Measurements from ENCODE around the gene HMGCL. TPM values are rescaled to one million over a fixed set of nuclear protein-coding genes. Genes with fewer than 3 reads are reported as not detected.

HMGCL gene
- polyA plus RNA-seq, 1 donor (not counting 4 experiments of a cell fraction or from before 2014, with no cell fraction given), result 24.1 TPM

GRCh38 chr1:23814016-23814415 lies 11.2 kb downstream of the HMGCL start:
- H4K20me1 ChIP-seq (ENCODE audit: control insufficient read depth, extremely low read depth, insufficient read depth, low read length), result no peaks in the 10 kb centered on the region

GRCh38 chr1:23810818-23811540 lies 14.2 kb downstream of the HMGCL start:
- peaks cover 0 to 9% of the 10 kb centered on the region in 2 experiments for H3K36me3 ChIP-seq (ENCODE audit: control insufficient read depth in 2 of 2, extremely low read depth in 1 of 2, insufficient read depth in 2 of 2, low read length in 2 of 2)
- FAIRE-seq, result peak; percentile 49
- peaks cover 9% of the 10 kb centered on the region for H3K4me1 ChIP-seq (ENCODE audit: control insufficient read depth, extremely low read depth, insufficient read depth, low read length)
- no peak overlapping the region for H3K9ac ChIP-seq (ENCODE audit: control insufficient read depth, extremely low read depth, insufficient read depth, low read length)
- no peak overlapping the region for H3K4me2 ChIP-seq (ENCODE audit: control insufficient read depth, extremely low read depth, insufficient read depth, low read depth, low read length)
- H2AFZ ChIP-seq (ENCODE audit: control insufficient read depth, low read length), result no peak overlapping the region
- H3K9me3 ChIP-seq (ENCODE audit: control insufficient read depth, low read depth, low read length), result no peaks in the 10 kb centered on the region
- no peaks in the 10 kb centered on the region for H3K27me3 ChIP-seq (ENCODE audit: control insufficient read depth, extremely low read depth, insufficient read depth, low read length)
- TF ChIP-seq EZH2 (IDR thresholded peaks at IDR 0.05; ENCODE audit: low read length), result no peak
- TF ChIP-seq CTCF (optimal IDR thresholded peaks at IDR 0.05 in 1 of 3, IDR thresholded peaks at IDR 0.05 in 1 of 3, conservative IDR thresholded peaks at IDR 0.05 in 1 of 3; ENCODE audit: extremely low read depth in 1 of 3, insufficient read depth in 2 of 3, low read length in 3 of 3), result peak; percentile 76 to 86 (median 84)
- no peaks in the 10 kb centered on the region for H3K79me2 ChIP-seq (ENCODE audit: control insufficient read depth, insufficient read depth, low read length)
- dilution Hi-C loops (cut with MboI; ENCODE audit: extremely low pct_ligation_motif_present, low sequenced_read_pairs), result no loop called here
- DNase-seq (ENCODE audit: low read depth, low spot score), result no peak
- H3K4me3 ChIP-seq (ENCODE audit: control insufficient read depth in 2 of 3, extremely low read depth in 1 of 3, insufficient read depth in 2 of 3, low read depth in 1 of 3, low read length in 3 of 3), result no peak overlapping the region
- H3K27ac ChIP-seq (ENCODE audit: control insufficient read depth, insufficient read depth, low read length), result no peak overlapping the region
- H3K9me1 ChIP-seq (ENCODE audit: control insufficient read depth, extremely low read depth, insufficient read depth, low read length), result no peaks in the 10 kb centered on the region
- H4K20me1 ChIP-seq (ENCODE audit: control insufficient read depth, extremely low read depth, insufficient read depth, low read length), result no peaks in the 10 kb centered on the region

More at GRCh38 chr1:23814016-23814415, 11.2 kb downstream of the HMGCL start:
- no peak for DNase-seq (ENCODE audit: low read depth, low spot score)
- no peak for FAIRE-seq
- no peaks in the 10 kb centered on the region for H3K79me2 ChIP-seq (ENCODE audit: control insufficient read depth, insufficient read depth, low read length)
- no peak overlapping the region for H3K9ac ChIP-seq (ENCODE audit: control insufficient read depth, extremely low read depth, insufficient read depth, low read length)
- no peak overlapping the region for H2AFZ ChIP-seq (ENCODE audit: control insufficient read depth, low read length)
- H3K4me2 ChIP-seq (ENCODE audit: control insufficient read depth, extremely low read depth, insufficient read depth, low read depth, low read length), result no peak overlapping the region
- no peaks in the 10 kb centered on the region for H3K9me1 ChIP-seq (ENCODE audit: control insufficient read depth, extremely low read depth, insufficient read depth, low read length)
- peaks cover 9% of the 10 kb centered on the region for H3K4me1 ChIP-seq (ENCODE audit: control insufficient read depth, extremely low read depth, insufficient read depth, low read length)
- H3K4me3 ChIP-seq (ENCODE audit: control insufficient read depth in 2 of 3, extremely low read depth in 1 of 3, insufficient read depth in 2 of 3, low read depth in 1 of 3, low read length in 3 of 3), result no peak overlapping the region
- no peak overlapping the region for H3K27ac ChIP-seq (ENCODE audit: control insufficient read depth, insufficient read depth, low read length)
- no peak for TF ChIP-seq EZH2 (IDR thresholded peaks at IDR 0.05; ENCODE audit: low read length)
- no peak for TF ChIP-seq CTCF (optimal IDR thresholded peaks at IDR 0.05 in 1 of 3, IDR thresholded peaks at IDR 0.05 in 1 of 3, conservative IDR thresholded peaks at IDR 0.05 in 1 of 3; ENCODE audit: extremely low read depth in 1 of 3, insufficient read depth in 2 of 3, low read length in 3 of 3)
- dilution Hi-C loops (cut with MboI; ENCODE audit: extremely low pct_ligation_motif_present, low sequenced_read_pairs), result no loop called here
- no peaks in the 10 kb centered on the region for H3K9me3 ChIP-seq (ENCODE audit: control insufficient read depth, low read depth, low read length)
- no peaks in the 10 kb centered on the region for H3K27me3 ChIP-seq (ENCODE audit: control insufficient read depth, extremely low read depth, insufficient read depth, low read length)
- H3K36me3 ChIP-seq (ENCODE audit: control insufficient read depth in 2 of 2, extremely low read depth in 1 of 2, insufficient read depth in 2 of 2, low read length in 2 of 2), result peaks cover 7 to 19% of the 10 kb centered on the region in 2 experiments

Data from keratinocyte (primary cell).